ENCODE results near the gene MLLT3. TPM values are rescaled to one million over a fixed set of nuclear protein-coding genes. Genes with fewer than 3 reads are reported as not detected.

The MLLT3 gene
- total RNA-seq, 1 donor from 2014 or later: 7.7 TPM

- no peaks in the 10 kb centered on the region for H3K9me3 Mint-ChIP-seq (ENCODE audit: low read depth)
- DNase-seq (ENCODE audit: low spot score): no peak
- TF ChIP-seq CTCF (IDR thresholded peaks at IDR 0.05): no peak
- H3K27me3 Mint-ChIP-seq (ENCODE audit: low read depth): no peaks in the 10 kb centered on the region
- peaks cover 26% of the 10 kb centered on the region for H3K4me1 Mint-ChIP-seq (ENCODE audit: low read depth)
- H3K36me3 Mint-ChIP-seq (ENCODE audit: low read depth): peaks cover 4% of the 10 kb centered on the region
- H3K4me3 Mint-ChIP-seq (ENCODE audit: unreplicated experiment): no peak overlapping the region
- no peak overlapping the region for H3K27ac Mint-ChIP-seq (ENCODE audit: unreplicated experiment)
Measured at GRCh38 chr9:20349568-20349967, 272.7 kb downstream of the MLLT3 start.

GRCh38 chr9:20343325-20343724 lies 279.0 kb downstream of the MLLT3 start:
- Mint-ChIP-seq H3K4me3 (ENCODE audit: unreplicated experiment) (no peak overlapping the region), H3K27me3 (ENCODE audit: low read depth) (peaks cover 4% of the 10 kb centered on the region), H3K9me3 (ENCODE audit: low read depth) (no peaks in the 10 kb centered on the region), H3K27ac (ENCODE audit: unreplicated experiment) (no peak overlapping the region), H3K36me3 (ENCODE audit: low read depth) (peaks cover 3% of the 10 kb centered on the region), H3K4me1 (ENCODE audit: low read depth) (no peaks in the 10 kb centered on the region)
- TF ChIP-seq CTCF (IDR thresholded peaks at IDR 0.05): no peak
- no peak for DNase-seq (ENCODE audit: low spot score)

- H3K27ac Mint-ChIP-seq (ENCODE audit: unreplicated experiment): no peak overlapping the region
- H3K36me3 Mint-ChIP-seq (ENCODE audit: low read depth): peaks cover under 1% of the 10 kb centered on the region
- peaks cover 4% of the 10 kb centered on the region for H3K27me3 Mint-ChIP-seq (ENCODE audit: low read depth)
- no peak for TF ChIP-seq CTCF (IDR thresholded peaks at IDR 0.05)
- no peak for DNase-seq (ENCODE audit: low spot score)
- no peaks in the 10 kb centered on the region for H3K4me1 Mint-ChIP-seq (ENCODE audit: low read depth)
- H3K4me3 Mint-ChIP-seq (ENCODE audit: unreplicated experiment): no peak overlapping the region
- H3K9me3 Mint-ChIP-seq (ENCODE audit: low read depth): peaks cover under 1% of the 10 kb centered on the region
Measured at GRCh38 chr9:20340511-20340861, 281.8 kb downstream of the MLLT3 start.

GRCh38 chr9:20335668-20336332 lies 286.5 kb downstream of the MLLT3 start:
- H3K4me1 Mint-ChIP-seq (ENCODE audit: low read depth): no peaks in the 10 kb centered on the region
- no peak for DNase-seq (ENCODE audit: low spot score)
- H3K4me3 Mint-ChIP-seq (ENCODE audit: unreplicated experiment): no peak overlapping the region
- H3K27me3 Mint-ChIP-seq (ENCODE audit: low read depth): no peaks in the 10 kb centered on the region
- H3K27ac Mint-ChIP-seq (ENCODE audit: unreplicated experiment): no peak overlapping the region
- peaks cover 11% of the 10 kb centered on the region for H3K9me3 Mint-ChIP-seq (ENCODE audit: low read depth)
- no peaks in the 10 kb centered on the region for H3K36me3 Mint-ChIP-seq (ENCODE audit: low read depth)
- no peak for TF ChIP-seq CTCF (IDR thresholded peaks at IDR 0.05)

- DNase-seq (ENCODE audit: low spot score): no peak
- Mint-ChIP-seq H3K4me1 (ENCODE audit: low read depth) (no peaks in the 10 kb centered on the region), H3K36me3 (ENCODE audit: low read depth) (no peaks in the 10 kb centered on the region), H3K27me3 (ENCODE audit: low read depth) (peaks cover 4% of the 10 kb centered on the region), H3K9me3 (ENCODE audit: low read depth) (peaks cover 11% of the 10 kb centered on the region), H3K4me3 (ENCODE audit: unreplicated experiment) (no peak overlapping the region), H3K27ac (ENCODE audit: unreplicated experiment) (no peak overlapping the region)
- no peak for TF ChIP-seq CTCF (IDR thresholded peaks at IDR 0.05)
Measured at GRCh38 chr9:20333991-20334390, 288.3 kb downstream of the MLLT3 start.
